ENCODE results near the gene PCED1A. TPM values are rescaled to one million over a fixed set of nuclear protein-coding genes. Genes with fewer than 3 reads are reported as not detected.

PCED1A gene
- total RNA-seq, 5 donors from 2014 or later (not counting 1 experiment from before 2014, with no cell fraction given) = 65.1 to 111 (median 95.2) TPM

Other genes starting within 250 kb of the PCED1A start
- gene NOP56, start 188.0 kb downstream of the PCED1A start, total RNA-seq = 100 to 1,000 TPM; 243 to 279 (median 270) TPM
- gene IDH3B, start 176.4 kb downstream of the PCED1A start, total RNA-seq = 100 to 1,000 TPM; 101 to 147 (median 117) TPM
- 10 to 100 TPM in 1 of 5 donors, 1 to 10 TPM in 4; 4.2 to 10.5 (median 6.8) TPM for gene EBF4, start 147.9 kb downstream of the PCED1A start, total RNA-seq
- under 1 TPM; 0.20 to 0.90 (median 0.63) TPM for gene CPXM1, start 40.0 kb downstream of the PCED1A start, total RNA-seq
- not detected for gene C20orf141, start 25.7 kb downstream of the PCED1A start, total RNA-seq
- gene TMEM239, start 24.3 kb downstream of the PCED1A start, total RNA-seq = not detected
- 10 to 100 TPM; 44.5 to 72.2 (median 68.2) TPM for gene VPS16, start 90 bp upstream of the PCED1A start, total RNA-seq
- gene PTPRA, start 32.8 kb upstream of the PCED1A start, total RNA-seq = 10 to 100 TPM; 66.2 to 98.6 (median 71.5) TPM
- 1 to 10 TPM in 4 of 5 donors, under 1 TPM in 1; 0.60 to 3.4 (median 1.8) TPM for gene GNRH2, start 203.0 kb upstream of the PCED1A start, total RNA-seq
- 10 to 100 TPM; 20.9 to 38.5 (median 36.8) TPM for gene MRPS26, start 205.4 kb upstream of the PCED1A start, total RNA-seq
- 1 to 10 TPM in 2 of 5 donors, under 1 TPM in 1, not detected in 2; 0.92 to 3.0 (median 1.5) TPM for gene OXT, start 231.0 kb upstream of the PCED1A start, total RNA-seq
- 1 to 10 TPM in 1 of 5 donors, under 1 TPM in 2, not detected in 2; 0.44 to 1.6 (median 0.59) TPM for gene AVP, start 244.1 kb upstream of the PCED1A start, total RNA-seq

Data from T-cell (primary cell).